GM12892 (cell line): ENCODE data around the gene PDAP1. TPM values are rescaled to one million over a fixed set of nuclear protein-coding genes. Genes with fewer than 3 reads are reported as not detected.

Experiments used
- DNase-seq: peaks from one replicate; pipeline ENCODE4 v3.0.0; 2011; ENCODE audit not compliant: insufficient read length
- FAIRE-seq: peaks from 2 replicates; lab custom pipeline; 2011; peaks lifted over from hg19 to GRCh38; lab: Jason Lieb, UNC
- POLR2A ChIP-seq: IDR thresholded peaks from 2 replicates; pipeline ENCODE4 v1.6.1; 2011; ENCODE audit warnings: low read depth, low read length, control low read depth
- POLR2AphosphoS5 ChIP-seq: IDR thresholded peaks from 2 replicates; pipeline ENCODE4 v1.6.1; 2011; ENCODE audit warnings: low read depth, low read length, control low read depth
- TAF1 ChIP-seq: IDR thresholded peaks from 2 replicates; pipeline ENCODE4 v1.6.1; 2011; ENCODE audit warnings: low read depth, mild to moderate bottlenecking, control low read depth, low read length, borderline replicate concordance
- polyA plus RNA-seq: library from polyadenylated mRNA; unstranded; fragments of >200 nt; gene quantifications from one replicate; pipeline ENCODE4 v1.2.1, GENCODE V29; 2012; ENCODE audit warnings: missing spikeins, inconsistent platforms; ENCODE audit not compliant: missing spikeins

PDAP1 gene, protein sequence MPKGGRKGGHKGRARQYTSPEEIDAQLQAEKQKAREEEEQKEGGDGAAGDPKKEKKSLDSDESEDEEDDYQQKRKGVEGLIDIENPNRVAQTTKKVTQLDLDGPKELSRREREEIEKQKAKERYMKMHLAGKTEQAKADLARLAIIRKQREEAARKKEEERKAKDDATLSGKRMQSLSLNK
- 108 TPM for polyA plus RNA-seq

- peak; percentile 90 for FAIRE-seq
- TF ChIP-seq POLR2AphosphoS5, result peak; percentile 97
- TF ChIP-seq TAF1, result peak; percentile 91
- TF ChIP-seq POLR2A, result peak; percentile 98
- DNase-seq, result peak; percentile 90
These were observed at the start of gene PDAP1, which contains the start of gene BUD31 for GRCh38 chr7:99408379-99409191. PDAP1 (minus strand) TSS chr7:99408597; CDS start chr7:99408548, 49 bp downstream. BUD31 (plus strand) TSS chr7:99408969; CDS start chr7:99411093, 2,124 bp downstream.

DNA sequence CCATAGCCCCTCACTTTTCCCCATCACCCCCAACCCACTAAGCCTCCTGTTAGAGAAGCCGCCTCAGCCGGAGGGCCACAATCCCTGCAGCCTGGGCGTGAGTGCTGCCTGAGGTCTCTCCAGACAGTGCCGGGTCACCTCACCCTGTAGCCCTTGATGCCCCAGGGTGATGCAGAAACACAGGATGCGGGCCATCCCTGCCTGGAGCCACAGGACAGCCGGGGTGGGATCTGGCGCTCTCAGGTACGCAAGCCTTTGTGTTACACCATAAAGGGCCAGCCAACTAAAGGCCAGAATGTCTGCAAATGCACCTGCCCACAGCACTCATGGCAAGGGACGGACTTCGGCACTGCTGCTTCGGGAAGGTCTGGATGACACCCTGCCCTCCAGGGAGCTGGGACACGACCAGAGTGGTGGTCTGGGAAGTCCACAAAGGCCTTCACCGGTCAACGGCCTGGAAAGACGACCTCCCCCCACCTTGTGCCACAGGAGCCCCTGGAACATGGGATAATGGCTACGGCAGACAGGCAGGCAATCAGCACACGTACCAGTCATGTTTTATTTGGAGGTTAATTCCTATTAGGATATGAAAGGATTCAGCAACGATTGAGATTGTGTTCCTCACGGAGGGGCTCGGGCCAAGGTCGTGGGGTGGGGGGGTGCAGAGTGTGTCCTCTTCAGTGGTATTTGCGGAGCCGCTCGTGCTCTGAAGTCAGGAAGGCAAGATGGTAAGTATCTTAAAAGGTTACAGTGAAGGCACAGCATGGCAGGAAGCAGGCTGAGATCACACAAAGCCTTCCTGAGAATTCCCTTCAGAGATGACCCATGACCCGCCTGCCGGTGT is 49.5 kb upstream of the PDAP1 start:
- FAIRE-seq (no peak), DNase-seq (no peak)
- TF ChIP-seq POLR2AphosphoS5 (no peak; the same call in none of the 2 replicates), POLR2A (peak; percentile 39; the same call in 1 of the 2 replicates)

DNA sequence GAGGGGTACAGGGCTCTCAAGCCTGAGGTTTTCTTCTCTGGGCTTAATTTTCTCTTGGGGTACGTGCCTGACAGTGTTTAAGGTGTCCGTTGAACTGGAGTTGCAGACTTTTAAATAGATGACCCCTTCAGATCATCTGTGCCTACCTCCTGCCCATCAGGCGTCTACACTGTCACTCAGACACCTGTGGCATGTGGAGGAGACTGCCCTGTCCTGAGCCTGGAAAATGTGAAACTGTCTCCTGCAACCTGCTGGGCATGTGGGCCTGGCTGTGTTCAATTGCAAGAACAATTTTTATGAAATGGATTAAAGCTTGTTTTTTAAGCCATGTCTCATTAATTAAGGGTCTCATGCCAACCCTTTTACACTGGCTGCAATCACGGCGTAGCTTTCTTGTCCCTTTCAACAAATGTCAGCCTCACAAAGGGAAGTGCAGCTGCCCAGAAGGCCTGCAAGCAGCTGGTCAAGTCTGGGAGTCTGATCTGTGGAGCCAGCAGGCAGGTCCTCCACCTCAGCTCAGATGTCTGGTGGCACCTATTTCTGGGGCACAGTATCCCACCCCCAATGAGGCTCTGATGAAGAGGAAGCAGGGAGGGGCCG is 48.8 kb upstream of the PDAP1 start:
- DNase-seq (no peak), FAIRE-seq (no peak)
- TF ChIP-seq TAF1, result no peak
- TF ChIP-seq POLR2AphosphoS5, result no peak
- TF ChIP-seq POLR2A, result no peak

DNA sequence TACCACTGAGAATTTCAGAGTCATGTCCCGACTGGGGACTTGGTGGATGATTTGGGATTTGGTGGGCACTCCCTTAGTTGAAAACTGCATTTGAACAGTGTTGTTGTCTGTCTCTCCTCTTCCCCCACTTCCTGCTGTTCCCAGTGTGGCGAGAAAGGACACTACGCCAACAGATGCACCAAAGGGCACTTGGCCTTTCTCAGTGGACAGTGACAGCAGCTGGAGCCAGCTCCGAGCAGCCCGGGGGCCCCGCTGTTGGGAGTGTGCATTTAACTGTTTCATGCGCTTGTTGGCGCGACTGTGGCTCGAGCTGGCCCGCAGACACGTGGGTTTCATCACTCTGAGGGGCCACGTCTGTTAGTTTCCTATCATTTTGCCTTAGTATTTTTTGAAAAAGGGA is 47.9 kb upstream of the PDAP1 start:
- no peak for FAIRE-seq
- TF ChIP-seq POLR2A (no peak), POLR2AphosphoS5 (no peak), TAF1 (no peak)
- DNase-seq, result no peak

DNA sequence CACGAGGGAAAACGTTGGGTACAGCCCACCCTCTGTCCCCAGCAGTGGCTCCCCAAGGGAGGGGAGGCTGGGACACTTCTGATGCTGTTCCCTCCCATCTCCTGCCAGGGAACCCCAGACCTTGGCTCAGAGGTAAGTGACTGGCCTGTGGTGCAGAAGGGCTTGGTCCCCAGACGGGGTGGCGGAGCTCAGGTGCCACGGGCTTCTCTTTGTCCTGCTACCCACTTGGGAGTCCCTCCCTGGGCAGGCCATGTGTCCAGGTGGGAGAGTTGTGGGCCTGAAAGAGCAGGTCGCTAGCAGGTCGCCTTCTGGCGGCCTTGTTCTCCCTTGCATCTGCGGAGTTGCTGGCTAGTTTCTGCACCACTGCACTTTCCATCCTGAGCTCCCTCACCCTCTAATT is 47.5 kb upstream of the PDAP1 start:
- no peak for DNase-seq
- FAIRE-seq, result no peak
- no peak for TF ChIP-seq TAF1
- no peak for TF ChIP-seq POLR2A
- TF ChIP-seq POLR2AphosphoS5, result no peak

DNA sequence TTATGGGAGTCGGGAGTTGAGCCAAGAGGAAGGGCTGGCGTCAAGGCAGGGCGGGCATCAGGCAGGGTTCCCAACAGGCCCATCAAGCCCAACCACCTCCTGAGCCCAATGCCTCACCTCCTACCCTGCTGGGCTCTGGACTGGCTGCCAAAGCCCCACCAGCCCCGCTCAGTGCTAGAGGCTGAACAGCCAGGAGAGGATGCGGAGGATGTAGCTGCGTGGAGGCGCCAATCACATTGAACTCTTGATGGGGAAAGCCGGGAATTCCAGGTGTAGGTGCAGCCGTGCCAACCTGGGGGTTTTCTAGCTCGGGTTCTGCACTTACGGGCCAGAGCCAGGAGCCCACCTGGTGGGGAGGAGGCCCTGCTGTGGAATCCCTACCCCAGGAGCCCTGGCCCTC is 44.7 kb upstream of the PDAP1 start:
- FAIRE-seq (no peak), DNase-seq (no peak)
- TF ChIP-seq TAF1 (no peak), POLR2A (no peak), POLR2AphosphoS5 (no peak)

DNA sequence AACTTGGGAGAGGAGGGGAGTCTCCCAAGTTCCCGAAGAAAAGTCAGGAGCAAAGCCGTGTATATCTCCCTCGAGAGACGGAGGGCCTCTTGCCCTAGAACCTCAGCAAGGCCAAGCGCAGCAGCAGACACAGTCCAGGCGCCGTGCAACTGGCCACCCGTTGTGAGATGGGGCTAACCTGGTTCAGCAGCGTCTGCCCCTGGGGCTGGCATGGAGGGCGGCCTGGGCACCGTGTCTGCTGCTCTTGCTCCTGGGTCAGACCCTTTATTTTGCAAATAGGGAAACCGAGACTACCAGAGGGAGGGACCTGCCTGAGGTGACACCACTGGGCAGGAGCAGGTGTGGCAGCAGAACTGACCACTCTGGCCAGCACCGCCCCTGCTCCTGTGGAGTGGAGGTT is 44.1 kb upstream of the PDAP1 start:
- TF ChIP-seq POLR2A (no peak), TAF1 (no peak), POLR2AphosphoS5 (no peak)

GRCh38 chr7:99451936-99452335 is 43.5 kb upstream of the PDAP1 start:
- TF ChIP-seq POLR2AphosphoS5 (no peak), POLR2A (no peak), TAF1 (no peak)
- DNase-seq (no peak), FAIRE-seq (no peak)

More for the DNA sequence above, 44.1 kb upstream of the PDAP1 start:
- DNase-seq, result no peak
- FAIRE-seq, result no peak

DNA sequence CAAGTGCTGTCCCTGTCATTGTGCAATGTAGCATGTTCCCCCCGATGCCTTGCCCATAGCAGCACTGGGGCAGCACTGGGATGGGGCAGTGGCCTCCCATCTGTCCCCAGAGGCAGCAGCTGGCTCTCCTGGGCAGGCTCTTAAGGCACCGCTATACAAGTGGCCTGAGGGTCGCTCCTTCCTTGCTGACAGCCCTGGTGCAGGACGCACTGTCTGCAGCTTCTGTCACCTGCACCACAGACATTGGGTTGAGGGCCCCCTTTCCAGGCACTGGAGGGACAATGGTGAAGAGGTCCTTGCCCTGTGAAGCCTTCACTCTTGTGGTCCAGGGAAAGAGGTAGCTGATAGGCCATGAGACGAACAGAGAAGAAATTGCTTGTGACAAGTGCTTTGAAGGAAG is 40.9 kb upstream of the PDAP1 start:
- FAIRE-seq (no peak), DNase-seq (no peak)
- TF ChIP-seq POLR2AphosphoS5 (no peak), TAF1 (no peak), POLR2A (no peak)

GRCh38 chr7:99448855-99449254 is 40.5 kb upstream of the PDAP1 start:
- no peak for FAIRE-seq
- DNase-seq, result no peak
- no peak for TF ChIP-seq TAF1
- TF ChIP-seq POLR2AphosphoS5, result no peak

- no peak for FAIRE-seq
- DNase-seq, result no peak
- no peak for TF ChIP-seq POLR2A
- no peak for TF ChIP-seq TAF1
- no peak for TF ChIP-seq POLR2AphosphoS5
These were observed 39.5 kb upstream of the PDAP1 start for GRCh38 chr7:99447943-99448342.

DNA sequence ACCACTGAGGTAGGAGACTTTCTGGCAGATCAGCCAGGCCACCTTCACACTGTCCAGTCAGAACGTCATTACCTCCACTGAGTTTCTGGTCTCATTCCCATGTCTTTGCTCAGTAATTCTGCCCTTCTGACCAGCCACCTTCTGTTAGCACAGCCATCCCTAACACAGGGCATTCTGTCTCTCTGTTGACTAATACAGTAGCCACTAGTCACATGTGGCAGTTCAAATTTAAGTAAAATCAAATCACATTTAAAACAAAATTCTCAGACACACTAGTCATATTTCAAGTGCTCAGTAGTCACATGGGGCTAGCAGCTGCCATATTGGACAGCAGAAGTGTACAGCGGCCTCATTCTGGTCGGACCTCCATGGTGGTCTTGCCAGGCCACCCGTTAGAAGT is 37.7 kb upstream of the PDAP1 start:
- DNase-seq, result no peak
- FAIRE-seq, result no peak
- no peak for TF ChIP-seq TAF1
